Hematopoietic multipotent progenitor cell treated with erythropoietin and hydrocortisone succinate and interleukin-3 and kit ligand, for 4 days (in vitro differentiated cells): ENCODE measurements around the gene BAIAP2.
A peak's percentile ranks its signal among the peaks of the same experiment; 100 is the strongest.

Experiments used
- DNase-seq: peaks from one replicate; pipeline ENCODE4 v3.0.0-alpha.2; 2015

BAIAP2 gene

GRCh38 chr17:81128774-81129173, 93.8 kb downstream of the BAIAP2 start:
- DNase-seq = no peak

- DNase-seq = no peak
Observed at GRCh38 chr17:81129289-81129688, 94.3 kb downstream of the BAIAP2 start.

- DNase-seq = no peak
Observed at GRCh38 chr17:81129711-81130367, 94.9 kb downstream of the BAIAP2 start.

GRCh38 chr17:81130385-81131361, 95.7 kb downstream of the BAIAP2 start:
- DNase-seq = no peak

- DNase-seq = no peak
Observed at GRCh38 chr17:81131486-81132196, 96.7 kb downstream of the BAIAP2 start.

- DNase-seq = no peak
Observed at GRCh38 chr17:81132197-81132540, 97.2 kb downstream of the BAIAP2 start.

- DNase-seq = no peak
Observed at GRCh38 chr17:81132770-81133723, 98.1 kb downstream of the BAIAP2 start.

- no peak for DNase-seq
Observed at GRCh38 chr17:81134064-81134781, 99.3 kb downstream of the BAIAP2 start.

- no peak for DNase-seq
Observed at GRCh38 chr17:81135505-81136278, 100.7 kb downstream of the BAIAP2 start.

GRCh38 chr17:81136366-81136765, 101.4 kb downstream of the BAIAP2 start:
- DNase-seq = no peak

- DNase-seq = no peak
Observed at GRCh38 chr17:81137248-81137647, 102.3 kb downstream of the BAIAP2 start.

- DNase-seq = no peak
Observed at GRCh38 chr17:81138083-81138482, 103.1 kb downstream of the BAIAP2 start.

GRCh38 chr17:81138500-81138899, 103.5 kb downstream of the BAIAP2 start:
- DNase-seq = no peak

- DNase-seq = no peak
Observed at GRCh38 chr17:81139428-81139827, 104.5 kb downstream of the BAIAP2 start.

GRCh38 chr17:81140018-81140417, 105.1 kb downstream of the BAIAP2 start:
- DNase-seq = no peak

GRCh38 chr17:81140695-81141094, 105.7 kb downstream of the BAIAP2 start:
- DNase-seq = no peak

- DNase-seq = peak; percentile 88
Observed at GRCh38 chr17:81142301-81143199, 107.6 kb downstream of the BAIAP2 start.

- no peak for DNase-seq
Observed at GRCh38 chr17:81143200-81143527, 108.2 kb downstream of the BAIAP2 start.

- no peak for DNase-seq
Observed at GRCh38 chr17:81143717-81144422, 108.9 kb downstream of the BAIAP2 start.
